Smooth muscle cell (in vitro differentiated cells): Measurements from ENCODE around the gene PHLDB1. TPM values are rescaled to one million over a fixed set of nuclear protein-coding genes. Genes with fewer than 3 reads are reported as not detected.

Experiments used
- DNase-seq: peaks from one replicate; lab custom pipeline; 2025; ENCODE audit not compliant: unreplicated experiment; lab: John Stamatoyannopoulos, UW
- H2AFZ ChIP-seq: fragments of 200-600 bp; sonication (generic); 2 replicates; pipeline ENCODE4 v1.6.0; 2016; ENCODE audit warnings: antibody characterized with exemption, low read depth, mild to moderate bottlenecking
- H3F3A ChIP-seq: fragments of 200-600 bp; sonication (generic); 2 replicates; pipeline ENCODE4 v1.6.0; 2017; ENCODE audit warnings: antibody characterized with exemption, low read depth
- H3K27ac ChIP-seq: fragments of 200-600 bp; sonication (generic); 2 replicates; pipeline ENCODE4 v1.5.1; 2016; ENCODE audit warnings: low read depth, mild to moderate bottlenecking
- H3K27me3 ChIP-seq: fragments of 200-600 bp; sonication (generic); 2 replicates; pipeline ENCODE4 v1.6.1; 2016; ENCODE audit warnings: low read depth, mild to moderate bottlenecking
- H3K36me3 ChIP-seq: fragments of 200-600 bp; sonication (generic); 2 replicates; pipeline ENCODE4 v1.5.1; 2016; ENCODE audit warnings: low read depth
- H3K4me1 ChIP-seq: fragments of 200-600 bp; sonication (generic); 2 replicates; pipeline ENCODE4 v1.5.1; 2016; ENCODE audit warnings: low read depth
- H3K4me2 ChIP-seq: fragments of 200-600 bp; sonication (generic); 2 replicates; pipeline ENCODE4 v1.6.0; 2016; ENCODE audit warnings: mild to moderate bottlenecking
- H3K4me3 ChIP-seq: fragments of 200-600 bp; sonication (generic); 2 replicates; pipeline ENCODE4 v1.5.1; 2016; ENCODE audit warnings: mild to moderate bottlenecking
- H3K79me2 ChIP-seq: fragments of 200-600 bp; sonication (generic); 2 replicates; pipeline ENCODE4 v1.6.0; 2016; ENCODE audit warnings: low read depth, mild to moderate bottlenecking
- H3K9ac ChIP-seq: fragments of 200-600 bp; sonication (generic); 2 replicates; pipeline ENCODE4 v1.6.0; 2016; ENCODE audit warnings: low read depth
- H3K9me3 ChIP-seq: fragments of 200-600 bp; sonication (generic); replicated peaks from 2 replicates; pipeline ENCODE4 v1.5.1; 2016; ENCODE audit warnings: low read depth
- H4K20me1 ChIP-seq: fragments of 200-600 bp; sonication (generic); 2 replicates; pipeline ENCODE4 v1.6.0; 2016; ENCODE audit warnings: low read depth
- CTCF ChIP-seq: fragments of 200-600 bp; sonication (generic); IDR thresholded peaks from 2 replicates; pipeline ENCODE4 v1.5.1; 2017; ENCODE audit warnings: borderline replicate concordance, mild to moderate bottlenecking, antibody characterized with exemption; ENCODE audit not compliant: insufficient read depth, poor library complexity, severe bottlenecking
- WGBS: methylation state at CpG from one replicate; pipeline ENCODE4 v1.1.7; 2016; ENCODE audit warnings: low lambda C conversion rate; 5-methylcytosine and 5-hydroxymethylcytosine counted together
- polyA plus RNA-seq: library from polyadenylated mRNA; unstranded; fragments of >200 nt; fragmentation: Nextera tagmentation; extraction: Ambion mirVana; gene quantifications from 2 replicates; pipeline ENCODE4 v1.2.1, GENCODE V29; 2016
- total RNA-seq: library from RNA; depleted of rRNA; stranded (reverse); fragments of >200 nt; gene quantifications from 2 replicates; pipeline ENCODE4 v1.2.3, GENCODE V29; 2014

The PHLDB1 gene
- total and polyA plus RNA-seq, 2 experiments from 2014 or later: 86.0 to 89.0 TPM

GRCh38 chr11:118628861-118629549, 21.6 kb downstream of the PHLDB1 start:
- DNase-seq: no peak
- Histone ChIP-seq H4K20me1 (peaks cover 99% of the 10 kb centered on the region), H3K36me3 (no peaks in the 10 kb centered on the region), H3K9ac (no peak overlapping the region), H3K9me3 (no peaks in the 10 kb centered on the region), H3K27me3 (no peaks in the 10 kb centered on the region), H3K79me2 (peaks cover 23% of the 10 kb centered on the region), H2AFZ (no peak overlapping the region), H3K4me2 (no peak overlapping the region), H3K27ac (no peak overlapping the region), H3K4me1 (peaks cover 5% of the 10 kb centered on the region), H3K4me3 (no peak overlapping the region), H3F3A (no peaks in the 10 kb centered on the region)
- WGBS: 76% methylated on average over 5 of the region's 5 CpGs
- no peak for TF ChIP-seq CTCF

- H3K79me2 ChIP-seq: peaks cover 14% of the 10 kb centered on the region
- H3K27ac ChIP-seq: no peak overlapping the region
- no peaks in the 10 kb centered on the region for H3F3A ChIP-seq
- TF ChIP-seq CTCF: no peak
- peaks cover 99% of the 10 kb centered on the region for H4K20me1 ChIP-seq
- no peaks in the 10 kb centered on the region for H3K36me3 ChIP-seq
- H3K4me1 ChIP-seq: peaks cover 13% of the 10 kb centered on the region
- no peaks in the 10 kb centered on the region for H3K27me3 ChIP-seq
- no peak overlapping the region for H3K4me2 ChIP-seq
- 93% methylated on average over 6 of the region's 6 CpGs for WGBS
- no peak overlapping the region for H2AFZ ChIP-seq
- no peak for DNase-seq
- no peak overlapping the region for H3K4me3 ChIP-seq
- no peak overlapping the region for H3K9ac ChIP-seq
- no peaks in the 10 kb centered on the region for H3K9me3 ChIP-seq
Measured at GRCh38 chr11:118629761-118630661, 22.6 kb downstream of the PHLDB1 start.

- no peaks in the 10 kb centered on the region for H3K9me3 ChIP-seq
Measured at GRCh38 chr11:118631142-118631909, 23.9 kb downstream of the PHLDB1 start.

More at GRCh38 chr11:118631142-118631909, 23.9 kb downstream of the PHLDB1 start:
- H3K4me3 ChIP-seq: no peak overlapping the region
- H3K36me3 ChIP-seq: no peaks in the 10 kb centered on the region
- H3F3A ChIP-seq: no peaks in the 10 kb centered on the region
- peaks cover 21% of the 10 kb centered on the region for H3K4me1 ChIP-seq
- peaks cover 9% of the 10 kb centered on the region for H3K79me2 ChIP-seq
- no peak overlapping the region for H3K27ac ChIP-seq
- no peak overlapping the region for H3K4me2 ChIP-seq
- peaks cover 99% of the 10 kb centered on the region for H4K20me1 ChIP-seq
- no peaks in the 10 kb centered on the region for H3K27me3 ChIP-seq
- WGBS: 92% methylated on average over 14 of the region's 14 CpGs
- no peak for DNase-seq
- no peak for TF ChIP-seq CTCF
- no peak overlapping the region for H2AFZ ChIP-seq
- no peak overlapping the region for H3K9ac ChIP-seq
